Left hindlimb (tissue), 1 donor: ENCODE results near the gene LRRC14B.
A peak's percentile ranks its signal among the peaks of the same experiment; 100 is the strongest.

ENCODE experiments used
- DNase-seq: peaks from one replicate; pipeline ENCODE4 v3.0.0-alpha.2; 2018

LRRC14B gene

DNA sequence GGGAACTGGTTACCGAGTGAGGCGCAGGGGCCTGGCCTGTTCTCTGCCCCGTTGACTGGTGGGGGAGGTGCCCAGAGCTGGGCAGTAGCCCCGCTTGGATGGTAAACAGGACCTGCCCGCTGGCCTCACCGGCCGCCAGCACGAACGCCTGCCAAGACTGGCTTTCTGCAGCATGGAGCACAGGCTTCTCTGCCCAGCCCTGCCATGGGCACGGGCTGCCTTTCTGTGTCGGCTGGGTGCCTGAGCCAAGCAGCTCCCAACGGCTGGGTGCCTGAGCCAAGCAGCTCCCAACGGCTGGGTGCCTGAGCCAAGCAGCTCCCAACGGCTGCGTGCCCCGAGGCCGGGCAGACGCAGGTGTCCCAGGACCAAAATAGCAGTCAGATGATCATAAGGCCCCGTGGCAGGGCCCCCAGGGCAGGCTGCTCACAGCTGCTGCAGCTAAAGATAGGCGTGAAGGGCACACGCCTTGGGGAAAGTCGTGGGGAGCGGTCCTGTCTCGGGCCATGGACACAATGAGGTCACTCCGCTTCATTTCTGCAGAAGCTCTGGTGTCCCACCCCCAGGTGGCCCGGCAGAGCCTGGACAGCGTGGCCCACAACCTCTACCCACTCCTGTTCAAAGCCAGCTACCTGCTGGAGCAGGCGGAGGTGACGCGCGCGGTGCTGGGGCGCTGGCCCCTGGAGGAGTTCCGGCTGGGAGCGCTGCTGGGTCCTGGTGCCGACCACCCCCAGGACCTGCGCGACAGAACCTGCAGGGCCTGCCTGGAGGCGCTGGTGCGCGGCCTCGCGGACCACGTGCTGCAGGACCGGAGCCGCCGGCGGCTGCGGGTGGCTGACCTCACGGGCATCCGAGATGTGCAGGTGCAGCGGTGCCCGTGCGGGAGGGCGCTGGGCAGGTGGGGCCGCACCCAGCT, at the start of gene LRRC14B:
Gene LRRC14B, plus strand, starts transcription at position 460 of the 913 bp plus-strand sequence. Its CDS starts 44 bp downstream, at position 504.
- DNase-seq: peak; percentile 50

- DNase-seq: no peak
Observed at GRCh38 chr5:141761-142160, 49.5 kb upstream of the LRRC14B start.

DNA sequence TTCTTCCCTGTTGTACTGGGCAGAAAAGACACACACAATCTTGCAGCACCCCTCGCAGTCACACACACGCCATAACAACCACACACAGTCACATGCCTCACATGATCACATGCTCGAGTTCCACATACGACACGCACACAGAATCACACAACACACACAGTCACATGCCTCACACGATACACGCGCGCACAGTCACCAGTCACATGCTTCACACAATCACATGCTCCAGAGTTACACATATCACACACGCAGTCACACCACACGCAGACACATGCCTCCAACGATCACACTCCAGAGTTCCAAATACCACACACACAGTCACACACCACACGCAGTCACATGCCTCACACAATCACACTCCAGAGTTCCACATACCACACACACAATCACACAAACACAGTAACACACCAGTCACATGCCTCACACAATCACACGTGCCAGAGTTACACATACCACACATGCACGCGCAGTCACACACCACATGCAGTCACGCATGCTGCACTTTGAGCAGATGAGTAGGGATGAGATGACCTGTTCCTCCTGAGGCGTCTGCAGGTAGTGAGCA, 49.0 kb upstream of the LRRC14B start:
- DNase-seq: no peak

- no peak for DNase-seq
Observed at GRCh38 chr5:143041-143440, 48.3 kb upstream of the LRRC14B start.

- DNase-seq: no peak
Observed at GRCh38 chr5:144941-145340, 46.4 kb upstream of the LRRC14B start.

DNA sequence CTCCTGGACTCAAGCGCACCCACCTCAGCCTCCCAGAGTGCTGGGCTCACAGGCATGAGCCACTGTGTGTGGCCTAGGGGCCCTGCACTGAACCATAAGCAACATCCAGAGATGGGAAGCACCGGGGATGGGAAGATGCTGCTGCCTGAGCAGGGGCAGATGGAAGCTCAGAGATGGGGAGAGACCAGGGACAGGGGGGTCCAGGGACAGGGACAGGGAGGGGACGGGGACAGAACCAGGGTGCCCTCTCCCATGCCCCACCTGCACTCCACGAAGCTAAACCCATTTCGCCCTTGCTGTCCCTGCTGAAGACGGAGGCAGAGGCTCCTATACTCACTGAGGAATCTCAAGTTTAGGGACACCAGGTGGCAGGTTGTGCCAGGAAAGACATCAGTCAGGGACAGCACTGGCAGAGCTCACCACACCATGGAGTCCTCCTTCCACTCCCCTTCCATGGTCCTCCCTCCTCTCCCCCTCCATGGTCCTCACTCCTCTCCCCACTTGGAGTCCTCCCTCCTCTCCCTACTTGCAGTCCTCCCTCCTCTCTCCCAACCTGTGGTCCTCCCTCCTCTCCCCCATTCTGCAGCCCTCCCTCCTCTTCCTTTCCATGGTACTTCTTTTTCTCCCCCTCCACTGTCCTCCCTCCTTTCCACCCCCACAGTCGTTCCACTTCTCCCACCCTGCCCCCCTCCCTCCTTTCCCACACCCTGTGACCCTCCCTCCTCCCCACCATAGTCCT, 45.5 kb upstream of the LRRC14B start:
- DNase-seq: no peak

DNA sequence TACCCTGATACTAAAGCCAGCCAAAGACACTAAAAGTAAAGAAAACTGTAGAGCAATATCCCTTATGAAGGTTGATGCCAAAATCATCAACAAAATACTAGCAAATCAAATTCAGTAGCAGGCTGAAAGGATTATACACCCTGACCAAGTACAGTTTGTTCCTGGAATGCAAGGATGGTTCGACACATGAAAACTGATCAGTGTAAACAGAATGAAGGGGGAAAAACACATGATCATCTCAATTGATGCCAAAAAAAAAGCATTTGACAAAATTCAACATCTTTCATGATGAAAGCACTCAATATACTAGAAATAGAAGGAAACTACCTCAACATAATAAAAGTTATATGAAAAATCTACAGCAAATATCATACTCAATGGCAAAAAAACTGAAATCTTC, 43.5 kb upstream of the LRRC14B start:
- DNase-seq: no peak

DNA sequence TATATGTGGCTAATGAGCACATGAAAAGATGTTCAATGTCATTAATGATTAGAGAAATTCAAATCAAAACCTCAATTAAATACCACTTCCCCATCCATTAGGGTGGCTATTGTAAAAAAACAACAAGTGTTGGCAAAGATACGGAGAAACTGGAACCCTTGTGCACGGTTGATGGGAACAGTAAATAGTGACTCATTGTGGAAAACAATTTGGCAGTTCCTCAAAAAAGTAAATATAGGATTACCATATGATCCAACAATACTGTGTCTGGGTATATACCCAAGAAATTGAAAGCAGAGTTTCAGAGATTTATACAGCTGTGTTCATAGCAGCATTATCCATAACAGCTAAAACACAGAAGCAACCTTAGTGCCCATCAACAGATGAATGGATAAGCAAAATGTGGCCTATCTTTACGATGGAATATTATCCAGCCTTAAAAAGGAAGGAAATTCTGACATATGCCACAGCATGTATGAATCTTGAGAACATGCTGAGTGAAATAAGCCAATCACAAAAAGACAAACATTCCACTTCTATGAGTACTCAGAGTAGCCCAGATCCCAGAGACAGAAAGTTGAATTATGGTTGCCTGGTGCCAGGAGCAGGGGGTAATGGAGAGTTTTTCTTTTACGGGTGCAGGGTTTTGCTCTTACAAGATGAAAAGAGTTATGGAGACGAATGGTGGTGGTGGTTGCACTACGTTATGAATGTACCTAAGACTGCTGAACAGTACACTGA, 41.4 kb upstream of the LRRC14B start:
- no peak for DNase-seq

GRCh38 chr5:150746-151145, 40.5 kb upstream of the LRRC14B start:
- no peak for DNase-seq

- DNase-seq: no peak
Observed at GRCh38 chr5:152077-152476, 39.2 kb upstream of the LRRC14B start.

- no peak for DNase-seq
Observed at GRCh38 chr5:153256-153655, 38.0 kb upstream of the LRRC14B start.

- DNase-seq: no peak
Observed at GRCh38 chr5:154236-154635, 37.1 kb upstream of the LRRC14B start.

- no peak for DNase-seq
Observed at GRCh38 chr5:154826-155225, 36.5 kb upstream of the LRRC14B start.

DNA sequence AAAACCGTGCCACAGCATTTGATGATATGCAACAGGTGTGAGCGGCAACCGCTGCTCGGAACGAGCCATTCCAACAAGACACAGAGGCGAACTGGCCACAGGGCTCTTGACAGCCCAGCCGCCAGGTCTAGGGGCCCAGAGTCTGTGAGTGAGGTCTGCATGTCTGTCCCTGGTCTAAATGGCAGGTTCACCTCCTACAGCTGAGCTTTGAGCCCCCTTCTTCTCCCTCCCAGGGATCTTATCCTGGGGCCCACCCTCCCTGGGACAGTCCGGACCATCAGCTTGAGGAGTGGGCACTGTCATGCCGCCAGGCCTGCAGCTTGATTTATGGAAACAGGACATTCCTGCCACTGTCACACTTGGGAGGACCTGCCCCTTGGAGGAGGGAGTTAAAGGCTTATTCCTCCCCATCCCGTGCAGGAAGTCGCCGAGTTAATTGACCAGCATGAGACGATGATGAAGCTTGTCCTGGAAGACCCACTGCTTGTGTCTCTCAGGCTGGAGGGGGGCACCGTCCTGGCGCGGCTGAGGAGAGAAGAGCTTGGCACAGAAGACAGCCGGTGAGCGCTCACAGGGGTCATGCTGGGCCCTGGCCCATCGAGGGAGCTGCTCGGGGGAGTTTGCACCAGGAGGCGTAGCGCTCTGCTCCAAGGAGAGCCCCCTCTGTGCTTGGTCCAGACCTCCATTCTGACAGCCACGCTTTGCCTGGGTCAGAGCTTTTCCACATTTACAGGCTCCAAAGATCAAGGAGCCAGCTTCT, 35.5 kb upstream of the LRRC14B start:
- DNase-seq: no peak

GRCh38 chr5:156411-157072, 34.8 kb upstream of the LRRC14B start:
- DNase-seq: no peak

DNA sequence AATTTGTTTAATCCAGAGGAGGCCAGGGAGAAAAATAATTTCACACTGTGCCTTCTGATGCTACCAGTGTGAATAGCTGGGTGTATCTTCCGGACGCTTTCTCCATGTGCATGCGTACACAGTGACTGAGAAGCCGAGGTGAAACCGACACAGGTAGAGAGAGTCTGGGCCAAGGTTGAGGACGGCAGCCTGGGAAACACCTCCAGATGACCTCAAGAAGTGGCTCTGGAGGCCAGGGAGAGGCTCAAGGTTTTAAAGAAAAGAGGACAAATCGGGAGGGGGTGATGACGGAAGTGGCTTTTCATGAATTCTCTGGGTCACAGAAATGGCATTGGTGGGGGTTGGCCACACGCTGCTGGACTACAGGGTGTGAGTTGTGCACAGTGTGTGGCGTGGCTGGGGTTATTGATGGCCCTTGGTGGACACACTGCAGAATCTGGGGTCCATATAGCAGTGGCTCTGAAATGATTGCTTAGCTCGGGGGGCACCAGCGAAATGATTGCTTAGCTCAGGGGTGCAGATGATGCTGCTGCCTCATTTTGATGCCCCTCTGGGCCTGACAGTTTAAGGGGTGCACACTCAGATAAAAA, 34.1 kb upstream of the LRRC14B start:
- no peak for DNase-seq

- no peak for DNase-seq
Observed at GRCh38 chr5:157801-158200, 33.5 kb upstream of the LRRC14B start.

GRCh38 chr5:158807-159447, 32.4 kb upstream of the LRRC14B start:
- no peak for DNase-seq

DNA sequence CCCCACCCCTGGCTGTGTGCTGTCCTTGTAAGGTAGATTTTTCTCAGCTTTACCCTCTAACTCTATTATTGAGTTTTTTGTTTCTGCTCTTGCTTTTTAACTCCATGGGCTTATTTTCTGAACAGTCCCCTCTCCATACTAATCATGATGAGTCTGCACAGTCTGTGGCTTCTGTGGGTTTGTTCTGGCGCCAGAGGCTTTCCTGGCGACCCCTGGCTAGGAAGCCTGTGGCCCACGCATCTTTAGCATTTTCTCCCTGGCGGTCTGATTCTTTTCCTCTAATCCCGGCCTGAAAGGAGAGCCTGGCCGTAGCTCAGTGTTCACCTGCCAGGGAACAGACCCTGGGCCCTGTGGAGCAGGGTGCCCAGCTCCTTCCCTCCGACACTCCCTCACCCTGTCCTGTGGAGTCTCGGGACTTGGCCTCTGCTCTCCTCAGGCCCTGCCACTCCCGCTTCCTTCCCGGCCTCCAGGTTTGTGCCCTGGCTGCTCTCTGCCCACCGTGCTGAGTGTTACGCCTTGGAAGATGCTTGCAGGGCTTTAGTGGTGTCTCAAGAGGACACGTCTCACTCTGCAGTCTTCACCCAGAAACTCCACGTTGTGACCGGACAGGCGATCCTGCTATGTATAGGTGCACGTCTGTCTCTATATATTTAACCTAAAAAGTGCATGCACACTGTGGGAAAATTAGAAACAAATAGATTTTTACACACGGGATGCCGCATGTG, 31.7 kb upstream of the LRRC14B start:
- DNase-seq: no peak

GRCh38 chr5:160173-160510, 31.2 kb upstream of the LRRC14B start:
- no peak for DNase-seq
